Measurements from ENCODE around the gene GGT1.

DNA sequence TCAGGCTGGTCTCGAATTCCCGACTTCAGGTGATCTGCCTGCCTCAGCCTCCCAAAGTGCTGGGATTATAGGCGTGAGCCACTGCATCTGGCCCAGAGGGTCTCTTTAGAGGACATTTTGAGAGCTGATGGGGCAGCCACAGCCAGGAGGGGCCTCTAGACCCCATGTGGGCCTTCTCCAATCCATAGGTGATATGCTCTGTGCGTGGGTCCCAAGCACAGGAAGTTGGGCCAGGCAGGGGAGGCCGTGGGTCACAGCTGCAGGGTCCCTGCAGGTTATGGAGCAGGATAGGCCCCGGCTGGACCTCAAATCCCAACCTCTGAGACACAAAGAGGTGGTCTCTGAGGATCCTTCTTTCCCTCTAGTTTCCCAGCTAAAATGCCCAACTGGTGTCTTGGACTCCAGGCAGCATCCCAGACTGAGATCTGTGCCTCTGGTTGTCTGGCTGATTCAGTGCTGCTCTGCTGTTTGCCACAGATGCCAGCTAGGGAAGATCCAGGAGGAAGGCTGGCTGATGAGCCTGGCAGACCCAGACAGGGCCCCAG, 11.6 kb upstream of the GGT1 start:
- TF ChIP-seq ZBTB21 (tag by site-specific recombination; IDR thresholded peaks at IDR 0.05) (no peak), CTCF (tag by site-specific recombination; IDR thresholded peaks at IDR 0.05) (no peak), GLI4 (tag by site-specific recombination; IDR thresholded peaks at IDR 0.05) (no peak), ZNF248 (tag by site-specific recombination; IDR thresholded peaks at IDR 0.05) (no peak), ZNF324 (tag by site-specific recombination; IDR thresholded peaks at IDR 0.05) (no peak), ZNF510 (tag by site-specific recombination; IDR thresholded peaks at IDR 0.05; ENCODE audit: insufficient replicate concordance) (no peak)
- TF ChIP-seq, protein P1, sequence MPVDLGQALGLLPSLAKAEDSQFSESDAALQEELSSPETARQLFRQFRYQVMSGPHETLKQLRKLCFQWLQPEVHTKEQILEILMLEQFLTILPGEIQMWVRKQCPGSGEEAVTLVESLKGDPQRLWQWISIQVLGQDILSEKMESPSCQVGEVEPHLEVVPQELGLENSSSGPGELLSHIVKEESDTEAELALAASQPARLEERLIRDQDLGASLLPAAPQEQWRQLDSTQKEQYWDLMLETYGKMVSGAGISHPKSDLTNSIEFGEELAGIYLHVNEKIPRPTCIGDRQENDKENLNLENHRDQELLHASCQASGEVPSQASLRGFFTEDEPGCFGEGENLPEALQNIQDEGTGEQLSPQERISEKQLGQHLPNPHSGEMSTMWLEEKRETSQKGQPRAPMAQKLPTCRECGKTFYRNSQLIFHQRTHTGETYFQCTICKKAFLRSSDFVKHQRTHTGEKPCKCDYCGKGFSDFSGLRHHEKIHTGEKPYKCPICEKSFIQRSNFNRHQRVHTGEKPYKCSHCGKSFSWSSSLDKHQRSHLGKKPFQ (tag by site-specific recombination; IDR thresholded peaks at IDR 0.05), result no peak
- TF ChIP-seq, protein P2, sequence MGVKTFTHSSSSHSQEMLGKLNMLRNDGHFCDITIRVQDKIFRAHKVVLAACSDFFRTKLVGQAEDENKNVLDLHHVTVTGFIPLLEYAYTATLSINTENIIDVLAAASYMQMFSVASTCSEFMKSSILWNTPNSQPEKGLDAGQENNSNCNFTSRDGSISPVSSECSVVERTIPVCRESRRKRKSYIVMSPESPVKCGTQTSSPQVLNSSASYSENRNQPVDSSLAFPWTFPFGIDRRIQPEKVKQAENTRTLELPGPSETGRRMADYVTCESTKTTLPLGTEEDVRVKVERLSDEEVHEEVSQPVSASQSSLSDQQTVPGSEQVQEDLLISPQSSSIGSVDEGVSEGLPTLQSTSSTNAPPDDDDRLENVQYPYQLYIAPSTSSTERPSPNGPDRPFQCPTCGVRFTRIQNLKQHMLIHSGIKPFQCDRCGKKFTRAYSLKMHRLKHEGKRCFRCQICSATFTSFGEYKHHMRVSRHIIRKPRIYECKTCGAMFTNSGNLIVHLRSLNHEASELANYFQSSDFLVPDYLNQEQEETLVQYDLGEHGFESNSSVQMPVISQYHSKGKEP (tag by site-specific recombination; IDR thresholded peaks at IDR 0.05), result no peak
- TF ChIP-seq, protein P3, sequence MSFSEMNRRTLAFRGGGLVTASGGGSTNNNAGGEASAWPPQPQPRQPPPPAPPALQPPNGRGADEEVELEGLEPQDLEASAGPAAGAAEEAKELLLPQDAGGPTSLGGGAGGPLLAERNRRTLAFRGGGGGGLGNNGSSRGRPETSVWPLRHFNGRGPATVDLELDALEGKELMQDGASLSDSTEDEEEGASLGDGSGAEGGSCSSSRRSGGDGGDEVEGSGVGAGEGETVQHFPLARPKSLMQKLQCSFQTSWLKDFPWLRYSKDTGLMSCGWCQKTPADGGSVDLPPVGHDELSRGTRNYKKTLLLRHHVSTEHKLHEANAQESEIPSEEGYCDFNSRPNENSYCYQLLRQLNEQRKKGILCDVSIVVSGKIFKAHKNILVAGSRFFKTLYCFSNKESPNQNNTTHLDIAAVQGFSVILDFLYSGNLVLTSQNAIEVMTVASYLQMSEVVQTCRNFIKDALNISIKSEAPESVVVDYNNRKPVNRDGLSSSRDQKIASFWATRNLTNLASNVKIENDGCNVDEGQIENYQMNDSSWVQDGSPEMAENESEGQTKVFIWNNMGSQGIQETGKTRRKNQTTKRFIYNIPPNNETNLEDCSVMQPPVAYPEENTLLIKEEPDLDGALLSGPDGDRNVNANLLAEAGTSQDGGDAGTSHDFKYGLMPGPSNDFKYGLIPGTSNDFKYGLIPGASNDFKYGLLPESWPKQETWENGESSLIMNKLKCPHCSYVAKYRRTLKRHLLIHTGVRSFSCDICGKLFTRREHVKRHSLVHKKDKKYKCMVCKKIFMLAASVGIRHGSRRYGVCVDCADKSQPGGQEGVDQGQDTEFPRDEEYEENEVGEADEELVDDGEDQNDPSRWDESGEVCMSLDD (tag by site-specific recombination; IDR thresholded peaks at IDR 0.05), result no peak
- TF ChIP-seq, protein P4, sequence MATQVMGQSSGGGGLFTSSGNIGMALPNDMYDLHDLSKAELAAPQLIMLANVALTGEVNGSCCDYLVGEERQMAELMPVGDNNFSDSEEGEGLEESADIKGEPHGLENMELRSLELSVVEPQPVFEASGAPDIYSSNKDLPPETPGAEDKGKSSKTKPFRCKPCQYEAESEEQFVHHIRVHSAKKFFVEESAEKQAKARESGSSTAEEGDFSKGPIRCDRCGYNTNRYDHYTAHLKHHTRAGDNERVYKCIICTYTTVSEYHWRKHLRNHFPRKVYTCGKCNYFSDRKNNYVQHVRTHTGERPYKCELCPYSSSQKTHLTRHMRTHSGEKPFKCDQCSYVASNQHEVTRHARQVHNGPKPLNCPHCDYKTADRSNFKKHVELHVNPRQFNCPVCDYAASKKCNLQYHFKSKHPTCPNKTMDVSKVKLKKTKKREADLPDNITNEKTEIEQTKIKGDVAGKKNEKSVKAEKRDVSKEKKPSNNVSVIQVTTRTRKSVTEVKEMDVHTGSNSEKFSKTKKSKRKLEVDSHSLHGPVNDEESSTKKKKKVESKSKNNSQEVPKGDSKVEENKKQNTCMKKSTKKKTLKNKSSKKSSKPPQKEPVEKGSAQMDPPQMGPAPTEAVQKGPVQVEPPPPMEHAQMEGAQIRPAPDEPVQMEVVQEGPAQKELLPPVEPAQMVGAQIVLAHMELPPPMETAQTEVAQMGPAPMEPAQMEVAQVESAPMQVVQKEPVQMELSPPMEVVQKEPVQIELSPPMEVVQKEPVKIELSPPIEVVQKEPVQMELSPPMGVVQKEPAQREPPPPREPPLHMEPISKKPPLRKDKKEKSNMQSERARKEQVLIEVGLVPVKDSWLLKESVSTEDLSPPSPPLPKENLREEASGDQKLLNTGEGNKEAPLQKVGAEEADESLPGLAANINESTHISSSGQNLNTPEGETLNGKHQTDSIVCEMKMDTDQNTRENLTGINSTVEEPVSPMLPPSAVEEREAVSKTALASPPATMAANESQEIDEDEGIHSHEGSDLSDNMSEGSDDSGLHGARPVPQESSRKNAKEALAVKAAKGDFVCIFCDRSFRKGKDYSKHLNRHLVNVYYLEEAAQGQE (tag by site-specific recombination; IDR thresholded peaks at IDR 0.05), result no peak
